OCI-LY1 (cell line): ENCODE data around the gene LAT.

Experiments used
- EZH2 ChIP-seq: fragments of 200-600 bp; sonication (generic), shearing (Covaris generic); IDR thresholded peaks from 2 replicates; pipeline ENCODE4 v1.8.0; 2017; ENCODE audit warnings: borderline replicate concordance, mixed run types, mild to moderate bottlenecking, antibody characterized with exemption, low read length, moderate library complexity, mixed read lengths
- TF ChIP-seq, protein P1 (sequence below): fragments of 200-600 bp; sonication (generic), shearing (Covaris generic); IDR thresholded peaks from 2 replicates; pipeline ENCODE4 v1.5.1; 2017; ENCODE audit warnings: mild to moderate bottlenecking, antibody characterized with exemption, low read length, moderate library complexity, mixed read lengths

DNA sequence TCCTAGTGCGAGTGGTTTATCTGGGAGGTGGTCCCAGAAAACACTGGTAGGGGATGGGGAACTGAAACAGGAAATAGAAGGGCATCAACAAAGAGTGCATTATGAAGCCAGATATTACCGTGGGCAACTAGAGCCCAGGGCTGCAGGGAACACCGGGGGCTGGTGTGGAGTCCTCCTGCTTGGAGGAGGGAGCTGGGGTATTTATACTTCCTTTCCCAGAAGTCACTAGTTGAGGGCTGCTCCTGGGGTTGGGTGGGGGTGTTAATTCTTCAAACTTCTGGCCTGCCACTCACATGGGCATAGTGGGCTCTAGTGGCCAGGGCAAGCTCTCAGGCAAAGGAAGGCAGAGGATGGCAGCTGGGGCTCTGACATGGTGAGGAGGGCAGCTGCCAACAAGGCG lies 14.7 kb downstream of the LAT start:
- TF ChIP-seq, protein P1, sequence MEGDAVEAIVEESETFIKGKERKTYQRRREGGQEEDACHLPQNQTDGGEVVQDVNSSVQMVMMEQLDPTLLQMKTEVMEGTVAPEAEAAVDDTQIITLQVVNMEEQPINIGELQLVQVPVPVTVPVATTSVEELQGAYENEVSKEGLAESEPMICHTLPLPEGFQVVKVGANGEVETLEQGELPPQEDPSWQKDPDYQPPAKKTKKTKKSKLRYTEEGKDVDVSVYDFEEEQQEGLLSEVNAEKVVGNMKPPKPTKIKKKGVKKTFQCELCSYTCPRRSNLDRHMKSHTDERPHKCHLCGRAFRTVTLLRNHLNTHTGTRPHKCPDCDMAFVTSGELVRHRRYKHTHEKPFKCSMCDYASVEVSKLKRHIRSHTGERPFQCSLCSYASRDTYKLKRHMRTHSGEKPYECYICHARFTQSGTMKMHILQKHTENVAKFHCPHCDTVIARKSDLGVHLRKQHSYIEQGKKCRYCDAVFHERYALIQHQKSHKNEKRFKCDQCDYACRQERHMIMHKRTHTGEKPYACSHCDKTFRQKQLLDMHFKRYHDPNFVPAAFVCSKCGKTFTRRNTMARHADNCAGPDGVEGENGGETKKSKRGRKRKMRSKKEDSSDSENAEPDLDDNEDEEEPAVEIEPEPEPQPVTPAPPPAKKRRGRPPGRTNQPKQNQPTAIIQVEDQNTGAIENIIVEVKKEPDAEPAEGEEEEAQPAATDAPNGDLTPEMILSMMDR: no peak
- TF ChIP-seq EZH2: no peak
